ENCODE data around the gene CWF19L1. TPM values are rescaled to one million over a fixed set of nuclear protein-coding genes. Genes with fewer than 3 reads are reported as not detected.

CWF19L1 gene
- total RNA-seq, 1 donor from 2014 or later = 8.0 TPM

- no peak for ATAC-seq
- no peak for DNase-seq (ENCODE audit: low spot score)
Measured at GRCh38 chr10:100254191-100254590, 13.2 kb downstream of the CWF19L1 start.

GRCh38 chr10:100253041-100253440, 14.4 kb downstream of the CWF19L1 start:
- ATAC-seq (no peak), DNase-seq (ENCODE audit: low spot score) (no peak)

- no peak for ATAC-seq
- no peak for DNase-seq (ENCODE audit: low spot score)
Measured at GRCh38 chr10:100248820-100249219, 18.6 kb downstream of the CWF19L1 start.

GRCh38 chr10:100245484-100246220, 21.8 kb downstream of the CWF19L1 start:
- DNase-seq (ENCODE audit: low spot score) (no peak), ATAC-seq (no peak)

- no peak for DNase-seq (ENCODE audit: low spot score)
- ATAC-seq = no peak
Measured at GRCh38 chr10:100239851-100240250, 27.6 kb downstream of the CWF19L1 start.

GRCh38 chr10:100238429-100238828, 29.0 kb downstream of the CWF19L1 start:
- ATAC-seq = no peak

GRCh38 chr10:100232101-100232500, 35.3 kb downstream of the CWF19L1 start:
- DNase-seq (ENCODE audit: low spot score) = no peak
- no peak for ATAC-seq

More at GRCh38 chr10:100238429-100238828, 29.0 kb downstream of the CWF19L1 start:
- DNase-seq (ENCODE audit: low spot score) = no peak

- no peak for DNase-seq (ENCODE audit: low spot score)
- ATAC-seq = no peak
Measured at GRCh38 chr10:100229819-100230422, 37.5 kb downstream of the CWF19L1 start.

- DNase-seq (ENCODE audit: low spot score) (no peak), ATAC-seq (no peak)
Measured at GRCh38 chr10:100223879-100224278, 43.6 kb downstream of the CWF19L1 start.

GRCh38 chr10:100222529-100222928, 44.9 kb downstream of the CWF19L1 start:
- ATAC-seq (no peak), DNase-seq (ENCODE audit: low spot score) (no peak)

GRCh38 chr10:100216006-100216405, 51.4 kb downstream of the CWF19L1 start:
- no peak for ATAC-seq
- DNase-seq (ENCODE audit: low spot score) = no peak

GRCh38 chr10:100209303-100209702, 58.1 kb downstream of the CWF19L1 start:
- ATAC-seq (no peak), DNase-seq (ENCODE audit: low spot score) (no peak)

- no peak for DNase-seq (ENCODE audit: low spot score)
- ATAC-seq = no peak
Measured at GRCh38 chr10:100208276-100208675, 59.2 kb downstream of the CWF19L1 start.

GRCh38 chr10:100204370-100204769, 63.1 kb downstream of the CWF19L1 start:
- no peak for DNase-seq (ENCODE audit: low spot score)
- ATAC-seq = no peak

GRCh38 chr10:100201549-100201948, 65.9 kb downstream of the CWF19L1 start:
- no peak for DNase-seq (ENCODE audit: low spot score)
- no peak for ATAC-seq

GRCh38 chr10:100194711-100195110, 72.7 kb downstream of the CWF19L1 start:
- ATAC-seq (no peak), DNase-seq (ENCODE audit: low spot score) (no peak)

- DNase-seq (ENCODE audit: low spot score) = no peak
- ATAC-seq = no peak
Measured at GRCh38 chr10:100192350-100192749, 75.1 kb downstream of the CWF19L1 start.

GRCh38 chr10:100186253-100187212, 80.9 kb downstream of the CWF19L1 start:
- ATAC-seq = peak; percentile 50
- DNase-seq (ENCODE audit: low spot score) = no peak

- DNase-seq (ENCODE audit: low spot score) (peak; percentile 95), ATAC-seq (peak; percentile 88)
Measured at GRCh38 chr10:100185364-100186252, 81.8 kb downstream of the CWF19L1 start, which contains the start of gene ERLIN1. Gene ERLIN1, minus strand, starts transcription at chr10:100186029. Its CDS starts 403 bp downstream, at chr10:100185626.

- ATAC-seq = peak; percentile 35
- DNase-seq (ENCODE audit: low spot score) = no peak
Measured at GRCh38 chr10:100184840-100185239, 82.6 kb downstream of the CWF19L1 start.

All from left lobe of liver (tissue), 2 donors.